CD14-positive monocyte (primary cell): ENCODE measurements around the gene GRID2IP. TPM values are rescaled to one million over a fixed set of nuclear protein-coding genes. Genes with fewer than 3 reads are reported as not detected.
A peak's percentile ranks its signal among the peaks of the same experiment; 100 is the strongest.

Source experiments
- DNase-seq, 3 donors: peaks; one replicate each; pipeline ENCODE4 v3.0.0-alpha.2; 2011 to 2022
- H2AFZ ChIP-seq: 2 replicates; pipeline ENCODE4 v1.6.0; 2012; ENCODE audit warnings: mild to moderate bottlenecking, low read depth, low read length, inconsistent platforms; ENCODE audit not compliant: insufficient read depth, poor library complexity, severe bottlenecking
- H3K27ac ChIP-seq, 2 donors: 1 replicate in 1 of 2; 2 replicates in 1 of 2; pipeline ENCODE4 v1.5.1; 2012 to 2013; ENCODE audit warnings: low read length in 2 of 2, control low read depth in 1 of 2, inconsistent platforms in 1 of 2, low read depth in 1 of 2, mild to moderate bottlenecking in 1 of 2
- H3K27me3 ChIP-seq, 2 donors: one replicate each; pipeline versions ENCODE4 v1.6.0 to v1.6.1; 2011 to 2013; ENCODE audit warnings: low read length in 2 of 2; ENCODE audit not compliant: control insufficient read depth in 2 of 2, insufficient read depth in 2 of 2
- H3K36me3 ChIP-seq, 2 donors: replicated peaks in 1 of 2; 1 replicate in 1 of 2; 2 replicates in 1 of 2; pipeline versions ENCODE4 v1.5.1 to v1.6.1; 2012 to 2013; ENCODE audit warnings: low read length in 2 of 2, control low read depth in 1 of 2, inconsistent platforms in 1 of 2, mild to moderate bottlenecking in 1 of 2; ENCODE audit not compliant: insufficient read depth in 2 of 2, control insufficient read depth in 1 of 2
- H3K4me1 ChIP-seq, 2 donors: 1 replicate in 1 of 2; 2 replicates in 1 of 2; pipeline versions ENCODE4 v1.5.1 to v1.6.1; 2012 to 2013; ENCODE audit warnings: low read length in 2 of 2, control low read depth in 1 of 2, inconsistent platforms in 1 of 2, mild to moderate bottlenecking in 1 of 2, moderate library complexity in 1 of 2; ENCODE audit not compliant: insufficient read depth in 2 of 2, control insufficient read depth in 1 of 2
- H3K4me2 ChIP-seq: replicated peaks from 2 replicates; pipeline ENCODE3; 2012; ENCODE audit warnings: low read length, moderate library complexity, mild to moderate bottlenecking; ENCODE audit not compliant: poor library complexity, severe bottlenecking; ENCODE audit errors: extremely low read depth
- H3K4me3 ChIP-seq, 3 experiments: fragments of 200-600 bp in 1 of 3; sonication (generic) in 1 of 3; replicated peaks in 1 of 3; 1 replicate in 2 of 3; 2 replicates in 1 of 3; pipeline ENCODE4 v1.5.1; 2011 to 2013; ENCODE audit warnings: low read length in 3 of 3, mild to moderate bottlenecking in 3 of 3, control low read depth in 2 of 3, low read depth in 2 of 3, inconsistent platforms in 1 of 3, moderate library complexity in 1 of 3
- H3K79me2 ChIP-seq: 2 replicates; pipeline ENCODE4 v1.6.0; 2012; ENCODE audit warnings: mild to moderate bottlenecking, control low read depth, inconsistent platforms, low read length, moderate library complexity; ENCODE audit not compliant: insufficient read depth
- H3K9ac ChIP-seq: 2 replicates; pipeline ENCODE4 v1.6.0; 2017; ENCODE audit warnings: low read length, mild to moderate bottlenecking; ENCODE audit not compliant: insufficient read depth, poor library complexity, severe bottlenecking
- H3K9me3 ChIP-seq, 2 donors: replicated peaks in 1 of 2; 1 replicate in 1 of 2; 2 replicates in 1 of 2; pipeline versions ENCODE4 v1.5.1 to v1.6.1; 2012 to 2013; ENCODE audit warnings: low read length in 2 of 2, control low read depth in 1 of 2; ENCODE audit not compliant: control insufficient read depth in 1 of 2, insufficient read depth in 1 of 2
- H4K20me1 ChIP-seq: 2 replicates; pipeline ENCODE4 v1.6.0; 2012; ENCODE audit warnings: mild to moderate bottlenecking, low read length, control low read depth, moderate library complexity; ENCODE audit not compliant: insufficient read depth
- H3K27ac Mint-ChIP-seq, 7 donors: one replicate each; pipeline ENCODE4 v1.8.0; 2020; ENCODE audit warnings: mild to moderate bottlenecking in 7 of 7, mixed read lengths in 7 of 7, moderate library complexity in 6 of 7, inconsistent platforms in 2 of 7
- H3K27me3 Mint-ChIP-seq, 3 donors: one replicate each; pipeline ENCODE4 v1.8.0; 2021 to 2022; ENCODE audit warnings: low read depth in 3 of 3, mild to moderate bottlenecking in 3 of 3, mixed read lengths in 3 of 3, moderate library complexity in 3 of 3, inconsistent platforms in 1 of 3
- H3K36me3 Mint-ChIP-seq, 2 donors: one replicate each; pipeline ENCODE4 v1.8.0; 2020; ENCODE audit warnings: mixed read lengths in 2 of 2, inconsistent platforms in 1 of 2, mild to moderate bottlenecking in 1 of 2
- H3K4me1 Mint-ChIP-seq: one replicate; pipeline ENCODE4 v1.8.0; 2020; ENCODE audit warnings: mild to moderate bottlenecking, mixed read lengths
- H3K4me3 Mint-ChIP-seq, 2 donors: one replicate each; pipeline ENCODE4 v1.8.0; 2020; ENCODE audit warnings: mild to moderate bottlenecking in 2 of 2, mixed read lengths in 2 of 2, moderate library complexity in 1 of 2
- H3K9me3 Mint-ChIP-seq, 7 donors: one replicate each; pipeline ENCODE4 v1.8.0; 2020 to 2022; ENCODE audit warnings: mixed read lengths in 7 of 7, mild to moderate bottlenecking in 6 of 7, moderate library complexity in 6 of 7, inconsistent platforms in 2 of 7
- WGBS: methylation state at CpG from one replicate; pipeline ENCODE4 v1.1.5; 2013; ENCODE audit warnings: missing lambda C conversion rate; ENCODE audit not compliant: insufficient coverage; 5-methylcytosine and 5-hydroxymethylcytosine counted together
- intact Hi-C, 2 donors: fragments of 100-400 bp; cut with micrococcal nuclease; formaldehyde crosslinking; loops; one replicate each; pipeline versions ENCODE4 v1.15.0 to v1.15.1; 2023
- polyA plus RNA-seq, 3 donors: library from polyadenylated mRNA; depleted of rRNA in 1 of 3; unstranded in 2 of 3; stranded (reverse) in 1 of 3; fragments of 300-500 nt in 2 of 3; fragments of >200 nt in 1 of 3; fragmentation: Illumina TruSeq in 2 of 3; gene quantifications; 1 replicate in 2 of 3; 2 replicates in 1 of 3; pipeline ENCODE4 v1.2.3, GENCODE V29; 2012 to 2021
- TF ChIP-seq, protein P1 (sequence below): fragments of 200-600 bp; IDR thresholded peaks from one replicate; pipeline ENCODE4 v1.8.0; 2022; ENCODE audit warnings: antibody characterized with exemption, mild to moderate bottlenecking

The GRID2IP gene
- polyA plus RNA-seq, 3 donors = not detected

DNA sequence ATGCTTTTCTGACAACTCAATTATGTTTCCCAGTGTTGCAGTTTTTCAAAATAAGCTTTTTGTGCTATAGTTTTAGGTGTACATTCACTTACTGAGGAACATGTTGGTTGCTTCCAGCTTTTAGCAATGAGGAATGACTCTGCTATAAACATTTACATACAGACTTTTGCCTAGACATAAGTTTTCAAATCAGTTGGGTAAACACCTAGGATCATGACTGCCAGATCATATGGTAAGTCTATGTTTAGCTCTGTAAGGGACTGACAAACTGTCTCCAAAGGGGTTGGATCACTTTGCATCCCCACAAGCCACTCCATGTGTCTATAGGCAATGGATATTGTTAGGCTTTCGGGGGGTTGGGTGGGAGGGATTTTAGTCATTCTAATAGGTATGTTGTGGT is 10.8 kb upstream of the GRID2IP start:
- TF ChIP-seq, protein P1, sequence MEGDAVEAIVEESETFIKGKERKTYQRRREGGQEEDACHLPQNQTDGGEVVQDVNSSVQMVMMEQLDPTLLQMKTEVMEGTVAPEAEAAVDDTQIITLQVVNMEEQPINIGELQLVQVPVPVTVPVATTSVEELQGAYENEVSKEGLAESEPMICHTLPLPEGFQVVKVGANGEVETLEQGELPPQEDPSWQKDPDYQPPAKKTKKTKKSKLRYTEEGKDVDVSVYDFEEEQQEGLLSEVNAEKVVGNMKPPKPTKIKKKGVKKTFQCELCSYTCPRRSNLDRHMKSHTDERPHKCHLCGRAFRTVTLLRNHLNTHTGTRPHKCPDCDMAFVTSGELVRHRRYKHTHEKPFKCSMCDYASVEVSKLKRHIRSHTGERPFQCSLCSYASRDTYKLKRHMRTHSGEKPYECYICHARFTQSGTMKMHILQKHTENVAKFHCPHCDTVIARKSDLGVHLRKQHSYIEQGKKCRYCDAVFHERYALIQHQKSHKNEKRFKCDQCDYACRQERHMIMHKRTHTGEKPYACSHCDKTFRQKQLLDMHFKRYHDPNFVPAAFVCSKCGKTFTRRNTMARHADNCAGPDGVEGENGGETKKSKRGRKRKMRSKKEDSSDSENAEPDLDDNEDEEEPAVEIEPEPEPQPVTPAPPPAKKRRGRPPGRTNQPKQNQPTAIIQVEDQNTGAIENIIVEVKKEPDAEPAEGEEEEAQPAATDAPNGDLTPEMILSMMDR = no peak
- no peaks in the 10 kb centered on the region for H3K27me3 ChIP-seq
- H3K27ac ChIP-seq = no peak overlapping the region
- Mint-ChIP-seq H3K27ac (no peak overlapping the region), H3K4me3 (no peak overlapping the region), H3K9me3 (no peaks in the 10 kb centered on the region), H3K4me1 (peaks cover 2% of the 10 kb centered on the region), H3K27me3 (peaks cover 6 to 8% (median 8%) of the 10 kb centered on the region in 3 donors), H3K36me3 (no peaks in the 10 kb centered on the region)
- no peak overlapping the region for H3K4me3 ChIP-seq
- peaks cover 0 to under 1% of the 10 kb centered on the region in 2 donors for H3K4me1 ChIP-seq
- no peak overlapping the region for H3K4me2 ChIP-seq
- no peak overlapping the region for H3K9ac ChIP-seq
- intact Hi-C loops = no loop called here
- DNase-seq = no peak
- no peaks in the 10 kb centered on the region for H3K79me2 ChIP-seq
- H2AFZ ChIP-seq = no peak overlapping the region
- no peaks in the 10 kb centered on the region for H4K20me1 ChIP-seq
- WGBS = no CpG with 5 or more reads among the region's 1 CpG
- no peaks in the 10 kb centered on the region for H3K36me3 ChIP-seq
- no peaks in the 10 kb centered on the region for H3K9me3 ChIP-seq

DNA sequence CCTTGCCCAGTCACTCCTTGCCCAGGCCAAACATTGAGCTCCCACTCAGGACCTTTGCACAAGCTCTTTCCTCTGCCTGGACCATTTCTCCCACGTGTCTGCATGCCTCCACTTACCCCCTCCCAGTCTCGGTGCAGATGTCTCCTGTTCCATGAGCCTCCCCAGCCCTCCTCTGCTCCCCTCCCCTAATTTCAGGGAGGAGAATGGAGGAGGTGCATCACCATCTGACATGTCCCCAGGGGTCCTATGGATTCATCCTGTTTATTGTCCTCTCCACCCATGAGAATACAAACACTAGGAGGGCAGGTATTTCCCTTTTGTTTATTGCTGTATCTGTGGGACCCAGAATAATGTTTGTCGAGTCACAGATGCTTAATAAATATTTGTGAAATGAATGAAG is 8.6 kb upstream of the GRID2IP start:
- H3K27me3 Mint-ChIP-seq = peaks cover 5 to 10% (median 8%) of the 10 kb centered on the region in 3 donors
- no peak for DNase-seq
- Histone ChIP-seq H3K4me1 (peaks cover 0 to 4% of the 10 kb centered on the region in 2 donors), H3K9me3 (no peaks in the 10 kb centered on the region), H4K20me1 (no peaks in the 10 kb centered on the region), H3K79me2 (no peaks in the 10 kb centered on the region), H3K4me3 (no peak overlapping the region), H3K27ac (no peak overlapping the region), H2AFZ (no peak overlapping the region), H3K4me2 (no peak overlapping the region), H3K27me3 (no peaks in the 10 kb centered on the region), H3K9ac (no peak overlapping the region), H3K36me3 (no peaks in the 10 kb centered on the region)
- H3K36me3 Mint-ChIP-seq = no peaks in the 10 kb centered on the region
- H3K4me1 Mint-ChIP-seq = peaks cover 9% of the 10 kb centered on the region
- no peak overlapping the region for H3K4me3 Mint-ChIP-seq
- H3K9me3 Mint-ChIP-seq = peaks cover 0 to 2% (median 0%) of the 10 kb centered on the region in 7 donors
- WGBS = 20% methylated on average over 1 of the region's 3 CpGs
- H3K27ac Mint-ChIP-seq = peak overlapping the region in 1 of 7 donors; percentile 16
- intact Hi-C loops = no loop called here
- TF ChIP-seq, protein P1 = no peak
